ENCODE results near the gene LSS. TPM values are rescaled to one million over a fixed set of nuclear protein-coding genes. Genes with fewer than 3 reads are reported as not detected.

The LSS gene
- total RNA-seq, 2 donors from 2014 or later, result 78.1 to 109 TPM

- ATAC-seq (ENCODE audit: insufficient number of reproducible peaks, low FRiP score, low read depth), result no peak
- Histone ChIP-seq H3K36me3 (peaks cover 89% of the 10 kb centered on the region), H3K27me3 (replicated peaks; ENCODE audit: insufficient read depth) (no peaks in the 10 kb centered on the region), H3K4me1 (ENCODE audit: control insufficient read depth in 1 of 2, low read depth in 2 of 2) (no peaks in the 10 kb centered on the region), H3K4me3 (no peak overlapping the region), H3K9me3 (no peaks in the 10 kb centered on the region), H3K27ac (no peak overlapping the region)
- no peak for DNase-seq (ENCODE audit: low spot score)
- no peak for TF ChIP-seq CTCF (IDR thresholded peaks at IDR 0.05)
These were observed 27.3 kb upstream of the LSS start for GRCh38 chr21:46255758-46256337.

- Histone ChIP-seq H3K4me1 (ENCODE audit: control insufficient read depth in 1 of 2, low read depth in 2 of 2) (no peaks in the 10 kb centered on the region), H3K4me3 (no peak overlapping the region), H3K27ac (no peak overlapping the region), H3K36me3 (peaks cover 89% of the 10 kb centered on the region), H3K9me3 (no peaks in the 10 kb centered on the region), H3K27me3 (replicated peaks; ENCODE audit: insufficient read depth) (no peaks in the 10 kb centered on the region)
- no peak for ATAC-seq (ENCODE audit: insufficient number of reproducible peaks, low FRiP score, low read depth)
- TF ChIP-seq CTCF (IDR thresholded peaks at IDR 0.05), result no peak
- no peak for DNase-seq (ENCODE audit: low spot score)
These were observed 26.6 kb upstream of the LSS start for GRCh38 chr21:46255166-46255565.

- no peak for TF ChIP-seq CTCF (IDR thresholded peaks at IDR 0.05)
- Histone ChIP-seq H3K27ac (no peak overlapping the region), H3K9me3 (no peaks in the 10 kb centered on the region), H3K4me3 (no peak overlapping the region), H3K36me3 (peaks cover 88% of the 10 kb centered on the region), H3K4me1 (ENCODE audit: control insufficient read depth in 1 of 2, low read depth in 2 of 2) (no peaks in the 10 kb centered on the region), H3K27me3 (replicated peaks; ENCODE audit: insufficient read depth) (no peaks in the 10 kb centered on the region)
- DNase-seq (ENCODE audit: low spot score), result no peak
- no peak for ATAC-seq (ENCODE audit: insufficient number of reproducible peaks, low FRiP score, low read depth)
These were observed 25.8 kb upstream of the LSS start for GRCh38 chr21:46254208-46254975.

- DNase-seq (ENCODE audit: low spot score), result no peak
- H3K27me3 ChIP-seq (replicated peaks; ENCODE audit: insufficient read depth), result no peaks in the 10 kb centered on the region
- H3K27ac ChIP-seq, result no peak overlapping the region
- no peak overlapping the region for H3K4me3 ChIP-seq
- H3K4me1 ChIP-seq (ENCODE audit: control insufficient read depth in 1 of 2, low read depth in 2 of 2), result no peaks in the 10 kb centered on the region
- H3K36me3 ChIP-seq, result peaks cover 82% of the 10 kb centered on the region
- ATAC-seq (ENCODE audit: insufficient number of reproducible peaks, low FRiP score, low read depth), result no peak
- TF ChIP-seq CTCF (IDR thresholded peaks at IDR 0.05), result no peak
- no peaks in the 10 kb centered on the region for H3K9me3 ChIP-seq
These were observed 25.1 kb upstream of the LSS start for GRCh38 chr21:46253610-46254124.

- no peak for ATAC-seq (ENCODE audit: insufficient number of reproducible peaks, low FRiP score, low read depth)
- peaks cover 78% of the 10 kb centered on the region for H3K36me3 ChIP-seq
- no peaks in the 10 kb centered on the region for H3K4me1 ChIP-seq (ENCODE audit: control insufficient read depth in 1 of 2, low read depth in 2 of 2)
- no peak overlapping the region for H3K4me3 ChIP-seq
- no peak for TF ChIP-seq CTCF (IDR thresholded peaks at IDR 0.05)
- no peaks in the 10 kb centered on the region for H3K9me3 ChIP-seq
- H3K27ac ChIP-seq, result no peak overlapping the region
- H3K27me3 ChIP-seq (replicated peaks; ENCODE audit: insufficient read depth), result no peaks in the 10 kb centered on the region
- no peak for DNase-seq (ENCODE audit: low spot score)
These were observed 24.3 kb upstream of the LSS start for GRCh38 chr21:46252840-46253239.

All from thoracic aorta (tissue), 2 donors.